ENCODE results near the gene FADS1.

Gene FADS1

DNA sequence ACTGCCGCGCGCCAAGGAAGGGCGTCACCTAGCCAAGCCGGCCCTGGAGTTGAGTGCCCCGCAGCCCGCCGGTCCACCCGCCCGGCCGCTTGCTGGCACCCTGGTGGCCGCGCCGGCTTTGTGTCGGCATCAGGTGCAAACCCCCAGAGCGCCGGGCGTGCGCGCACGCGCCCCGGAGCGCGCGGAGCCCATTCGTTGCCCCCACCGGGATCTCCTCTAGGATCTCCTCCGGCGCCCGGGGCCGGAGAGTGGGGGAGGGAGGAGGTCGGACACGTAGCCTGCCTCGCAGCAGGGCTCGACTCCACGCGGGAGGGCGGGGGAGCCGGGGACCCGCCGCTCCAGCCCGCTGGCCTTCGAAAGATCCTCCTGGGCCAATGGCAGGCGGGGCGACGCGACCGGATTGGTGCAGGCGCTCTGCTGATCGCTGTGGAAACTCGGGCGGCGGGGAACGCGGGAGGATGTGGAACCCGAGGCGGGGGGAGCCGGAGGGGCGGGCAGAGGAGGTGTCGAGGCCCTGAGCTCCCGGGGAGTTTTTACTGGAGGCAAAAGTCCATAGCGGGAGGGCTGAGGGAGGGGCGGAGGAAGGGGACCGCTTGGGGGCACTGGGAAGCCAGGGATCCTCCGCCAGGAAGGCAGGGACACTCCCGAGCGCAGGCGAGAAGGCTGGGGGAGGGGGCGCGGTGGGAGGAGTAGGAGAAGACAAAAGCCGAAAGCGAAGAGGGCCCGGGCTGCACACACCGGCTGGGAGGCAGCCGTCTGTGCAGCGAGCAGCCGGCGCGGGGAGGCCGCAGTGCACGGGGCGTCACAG lies 11.0 kb upstream of the FADS1 start, which contains the start of gene FADS2:
Gene FADS2 (plus strand): TSS at position 730 of the 808 bp plus-strand sequence. CDS start 91 bp downstream, outside the sequence.
- DNase-seq (ENCODE audit: low spot score): peak; percentile 98

- peak; percentile 63 for DNase-seq (ENCODE audit: low spot score)
Observed at GRCh38 chr11:61826930-61827570, 10.2 kb upstream of the FADS1 start.

DNA sequence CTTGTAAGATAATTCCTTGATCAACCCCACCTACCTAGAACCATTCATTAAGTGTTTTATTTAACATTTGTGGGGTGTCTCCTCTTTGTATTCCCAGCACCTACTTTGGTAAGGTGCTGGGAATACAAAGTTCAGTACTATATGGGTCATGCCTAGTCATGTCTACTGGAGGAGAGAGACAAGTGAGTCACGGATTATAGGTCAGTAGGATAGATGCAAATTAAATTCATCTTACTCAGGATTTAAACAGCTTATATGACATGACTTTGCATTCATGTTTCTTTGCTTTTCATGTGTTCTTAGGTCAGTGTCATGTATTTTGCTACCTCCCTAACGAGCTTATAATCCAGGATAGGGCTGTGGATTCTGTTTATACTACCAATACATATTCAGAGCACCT lies 3.4 kb upstream of the FADS1 start:
- no peak for DNase-seq (ENCODE audit: low spot score)

DNA sequence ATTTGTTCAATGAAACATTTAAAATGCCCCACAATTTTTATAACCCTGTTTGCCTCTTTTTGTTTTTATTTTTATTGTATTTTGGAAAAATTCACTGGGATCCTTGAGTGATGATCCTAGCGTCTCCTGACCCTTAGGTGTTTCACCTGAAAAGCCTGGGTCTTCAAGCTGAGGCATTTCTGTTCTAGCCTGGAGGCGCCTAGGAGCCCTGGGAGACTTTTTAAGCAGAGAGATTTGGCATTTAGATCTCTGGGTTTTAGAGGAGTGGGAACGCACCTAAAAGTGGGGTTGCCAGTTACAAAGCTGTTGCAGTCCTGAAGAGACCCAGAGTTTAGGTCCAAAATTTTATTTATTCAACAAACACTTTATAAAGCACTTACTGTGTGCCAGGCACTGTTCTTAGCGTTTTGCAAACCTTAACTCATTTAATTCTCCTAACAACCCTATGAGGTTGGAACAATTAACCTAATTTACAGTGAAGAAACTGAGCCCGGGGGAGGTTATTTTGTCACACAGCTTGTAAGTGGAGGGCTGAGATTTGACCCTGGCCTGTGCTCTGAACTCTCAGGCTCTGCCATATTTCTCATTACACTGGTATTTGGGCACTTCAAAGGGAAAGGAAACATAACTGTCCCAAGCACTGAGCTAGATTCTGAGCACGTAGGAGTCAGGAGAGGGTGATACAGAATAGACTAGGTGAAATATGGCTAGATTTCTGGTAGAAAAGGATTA lies 834 bp upstream of the FADS1 start:
- DNase-seq (ENCODE audit: low spot score): no peak

- peak; percentile 65 for DNase-seq (ENCODE audit: low spot score)
Observed at GRCh38 chr11:61815790-61816735, 740 bp downstream of the FADS1 start.

DNA sequence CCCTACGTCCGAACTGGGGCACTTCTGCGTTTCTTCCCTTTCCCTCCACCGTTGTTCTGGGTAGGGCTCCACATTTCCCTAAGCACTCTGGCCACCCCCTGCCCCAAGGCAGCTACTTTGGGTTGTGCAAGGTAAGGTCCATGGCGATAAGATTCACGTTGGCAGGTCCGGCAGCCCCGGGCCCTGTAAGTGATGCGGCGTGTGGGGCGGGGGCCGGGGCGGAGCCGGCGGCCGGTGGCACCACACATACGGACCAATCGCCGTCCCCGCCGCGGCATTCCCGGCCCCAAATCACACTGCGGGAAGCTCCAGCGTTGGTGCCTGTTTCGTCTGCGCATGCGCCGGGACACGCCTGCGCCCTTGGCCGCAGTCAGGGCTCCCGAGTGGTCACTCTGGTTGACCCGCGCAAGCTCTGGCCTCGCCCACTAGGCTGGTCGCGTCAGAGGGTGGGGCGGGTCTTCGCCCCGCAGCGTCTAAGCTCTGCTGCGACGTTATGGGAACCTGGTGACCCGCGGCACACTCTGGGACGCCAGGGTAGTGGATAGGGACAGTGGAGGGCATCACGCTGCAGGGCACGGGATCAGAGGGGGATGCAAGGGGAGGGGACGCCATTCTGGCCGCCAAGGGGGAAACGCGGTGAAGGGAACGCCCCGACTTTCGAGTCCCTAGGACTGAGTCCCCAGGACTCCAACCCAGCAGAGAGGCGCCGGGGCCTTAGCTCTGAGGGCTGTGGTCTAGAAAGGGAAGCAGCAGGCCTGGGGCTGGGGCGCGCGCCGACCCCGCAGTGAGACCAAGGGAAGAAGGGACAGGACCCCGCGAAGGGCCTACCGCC lies 1.6 kb downstream of the FADS1 start:
- peak; percentile 97 for DNase-seq (ENCODE audit: low spot score)

GRCh38 chr11:61814247-61814957 lies 2.4 kb downstream of the FADS1 start:
- peak; percentile 71 for DNase-seq (ENCODE audit: low spot score)

GRCh38 chr11:61812736-61813411 lies 3.9 kb downstream of the FADS1 start:
- DNase-seq (ENCODE audit: low spot score): no peak

- no peak for DNase-seq (ENCODE audit: low spot score)
Observed at GRCh38 chr11:61811831-61812230, 5.0 kb downstream of the FADS1 start.

GRCh38 chr11:61810671-61811175 lies 6.1 kb downstream of the FADS1 start:
- DNase-seq (ENCODE audit: low spot score): no peak

DNA sequence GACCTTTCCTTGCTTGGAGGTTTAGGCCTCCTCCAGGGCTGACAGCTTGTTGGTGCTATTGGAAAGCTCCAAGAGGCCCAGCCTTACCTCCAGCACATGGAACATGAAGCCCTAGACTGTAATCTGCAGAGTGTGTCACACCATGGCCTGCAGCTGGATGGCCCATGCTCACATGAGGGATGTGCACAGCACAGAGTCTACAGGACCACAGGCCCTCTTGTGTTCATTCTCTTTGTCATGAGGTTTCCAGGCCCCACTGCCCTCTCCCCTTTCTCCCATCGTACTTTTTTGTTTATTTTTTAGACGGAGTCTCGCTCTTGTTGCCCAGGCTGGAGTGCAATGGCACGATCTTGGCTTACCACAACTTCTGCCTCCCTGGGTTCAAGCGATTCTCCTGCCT lies 10.0 kb downstream of the FADS1 start:
- DNase-seq (ENCODE audit: low spot score): no peak

- no peak for DNase-seq (ENCODE audit: low spot score)
Observed at GRCh38 chr11:61805146-61805545, 11.7 kb downstream of the FADS1 start.

- no peak for DNase-seq (ENCODE audit: low spot score)
Observed at GRCh38 chr11:61803889-61804647, 12.7 kb downstream of the FADS1 start.

- no peak for DNase-seq (ENCODE audit: low spot score)
Observed at GRCh38 chr11:61802605-61803004, 14.2 kb downstream of the FADS1 start.

GRCh38 chr11:61800331-61801281 lies 16.2 kb downstream of the FADS1 start:
- no peak for DNase-seq (ENCODE audit: low spot score)

DNA sequence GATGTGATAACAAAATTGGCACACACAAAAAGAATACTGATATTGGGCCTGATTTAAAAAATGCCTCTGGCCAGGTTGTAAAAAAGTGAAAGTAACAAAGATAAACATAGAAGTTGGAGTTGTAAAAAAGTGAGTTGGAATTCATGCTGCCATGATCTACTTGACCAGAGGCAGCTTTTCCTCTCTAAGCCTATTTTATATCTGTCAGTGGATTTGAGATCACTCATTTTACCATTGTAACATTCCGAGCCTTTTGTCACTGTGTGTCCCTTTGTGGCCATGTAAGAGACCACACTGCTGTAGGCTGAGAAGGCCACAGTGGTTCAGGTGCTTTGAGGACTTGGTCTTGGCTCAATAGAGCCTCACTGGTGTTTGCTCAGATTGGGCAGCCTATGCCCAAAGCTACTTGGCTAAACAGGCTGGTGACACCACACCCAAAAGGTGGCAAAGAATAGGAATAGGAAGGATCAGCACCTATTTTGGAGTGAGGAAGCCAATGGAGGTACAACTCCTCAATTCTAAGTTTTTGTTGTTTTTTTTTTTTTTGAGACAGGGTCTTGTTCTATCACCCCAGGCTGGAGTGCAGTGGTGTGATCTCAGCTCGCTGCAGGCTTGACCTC lies 17.0 kb downstream of the FADS1 start:
- DNase-seq (ENCODE audit: low spot score): no peak

All from SK-N-DZ (cell line).